Stimulated activated CD8-positive, alpha-beta memory T cell treated with anti-CD3 and anti-CD28 coated beads, Interleukin-2, amount 100 ng/mL, for 48 hours (primary cell): ENCODE data around the gene PATE1.
"Not testable (repeated sequence)": the region's sequence is repeated elsewhere in the genome, so short reads cannot be mapped to it uniquely, and the experiment has no call there.

Experiments used
- DNase-seq, 2 donors: peaks; one replicate each; pipeline ENCODE4 v3.0.0-alpha.2; 2020; ENCODE audit warnings: low read depth in 2 of 2

PATE1 gene

GRCh38 chr11:125745979-125746378 is at the start of gene PATE1:
Gene PATE1, plus strand, starts transcription at chr11:125746279. Its CDS starts 26 bp downstream, at chr11:125746305.
- no peak for DNase-seq

- no peak for DNase-seq
These were observed 45.0 kb upstream of the PATE1 start for GRCh38 chr11:125701018-125701610.

GRCh38 chr11:125701858-125702621 is 44.0 kb upstream of the PATE1 start:
- no peak for DNase-seq

GRCh38 chr11:125704686-125705085 is 41.4 kb upstream of the PATE1 start:
- DNase-seq, result not testable (repeated sequence)

- no peak for DNase-seq
These were observed 25.3 kb upstream of the PATE1 start for GRCh38 chr11:125720781-125721180.

- no peak for DNase-seq
These were observed 22.0 kb upstream of the PATE1 start for GRCh38 chr11:125724125-125724524.

- no peak for DNase-seq
These were observed 17.1 kb upstream of the PATE1 start for GRCh38 chr11:125728969-125729368.

GRCh38 chr11:125740617-125741016 is 5.5 kb upstream of the PATE1 start:
- DNase-seq, result no peak

- no peak for DNase-seq
These were observed 2.4 kb upstream of the PATE1 start for GRCh38 chr11:125743681-125744080.

GRCh38 chr11:125750629-125751028 is 4.5 kb downstream of the PATE1 start:
- DNase-seq, result no peak

- DNase-seq, result no peak
These were observed 10.0 kb downstream of the PATE1 start for GRCh38 chr11:125756050-125756449.

GRCh38 chr11:125762445-125762844 is 16.4 kb downstream of the PATE1 start:
- no peak for DNase-seq

- DNase-seq, result no peak
These were observed 17.4 kb downstream of the PATE1 start for GRCh38 chr11:125763483-125763882.

GRCh38 chr11:125766251-125766650 is 20.2 kb downstream of the PATE1 start:
- DNase-seq, result no peak

- no peak for DNase-seq
These were observed 22.4 kb downstream of the PATE1 start for GRCh38 chr11:125768336-125769046.

- DNase-seq, result no peak
These were observed 24.5 kb downstream of the PATE1 start for GRCh38 chr11:125770583-125770982.

GRCh38 chr11:125772834-125773505 is 26.9 kb downstream of the PATE1 start:
- DNase-seq, result no peak

GRCh38 chr11:125773516-125773915 is 27.4 kb downstream of the PATE1 start:
- no peak for DNase-seq

GRCh38 chr11:125777309-125777708 is 31.2 kb downstream of the PATE1 start:
- DNase-seq, result no peak

GRCh38 chr11:125778728-125779127 is 32.6 kb downstream of the PATE1 start, which contains the start of gene PATE2:
Gene PATE2, minus strand, starts transcription at chr11:125778828. Its CDS starts 55 bp downstream, at chr11:125778773.
- DNase-seq, result no peak

- no peak for DNase-seq
These were observed 38.6 kb downstream of the PATE1 start for GRCh38 chr11:125784678-125785077.

GRCh38 chr11:125787827-125788226 is 41.7 kb downstream of the PATE1 start, which contains the start of gene PATE3:
Gene PATE3, plus strand, starts transcription at chr11:125788127. Its CDS starts 25 bp downstream, at chr11:125788152.
- DNase-seq, result no peak
